ENCODE measurements around the gene MYG1.
"Not testable (repeated sequence)": the region's sequence is repeated elsewhere in the genome, so short reads cannot be mapped to it uniquely, and the experiment has no call there.

Gene MYG1

DNA sequence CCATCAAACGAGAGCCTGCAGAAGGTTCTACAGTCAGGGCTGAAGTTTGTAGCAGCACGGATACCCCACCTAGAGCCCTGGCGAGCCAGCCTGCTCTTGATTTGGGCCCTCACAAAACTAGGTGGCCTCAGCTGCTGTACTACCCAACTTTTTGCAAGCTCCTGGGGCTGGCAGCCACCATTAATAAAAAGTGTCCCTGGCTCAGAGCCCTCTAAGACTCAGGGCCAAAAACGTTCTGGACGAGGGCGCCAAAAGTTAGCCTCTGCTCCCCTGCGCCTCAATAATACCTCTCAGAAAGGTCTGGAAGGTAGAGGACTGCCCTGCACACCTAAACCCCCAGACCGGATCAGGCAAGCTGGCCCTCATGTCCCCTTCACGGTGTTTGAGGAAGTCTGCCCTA, 13.0 kb upstream of the MYG1 start:
- DNase-seq (ENCODE audit: low read depth, low spot score) = no peak

DNA sequence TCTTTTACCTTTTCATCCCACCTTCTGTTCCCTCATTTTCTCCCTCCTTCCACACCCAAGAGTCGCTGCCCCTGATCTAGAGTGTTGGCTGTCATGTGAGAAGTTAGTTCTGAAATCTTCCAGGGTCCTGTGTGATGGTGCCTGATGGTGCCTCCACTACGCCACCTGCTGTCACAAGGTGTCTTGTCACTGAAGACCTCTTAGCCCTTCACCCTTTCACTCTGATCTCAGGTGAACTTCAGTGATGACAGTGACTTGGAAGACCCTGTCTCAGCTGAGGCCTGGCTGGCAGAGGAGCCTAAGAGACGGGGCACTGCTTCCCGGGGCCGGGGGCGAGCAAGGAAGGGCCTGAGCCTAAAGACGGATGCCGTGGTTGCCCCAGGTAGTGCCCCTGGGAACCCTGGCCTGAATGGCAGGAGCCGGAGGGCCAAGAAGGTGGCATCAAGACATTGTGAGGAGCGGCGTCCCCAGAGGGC, 11.7 kb upstream of the MYG1 start:
- peak; percentile 75 for DNase-seq (ENCODE audit: low read depth, low spot score)

DNA sequence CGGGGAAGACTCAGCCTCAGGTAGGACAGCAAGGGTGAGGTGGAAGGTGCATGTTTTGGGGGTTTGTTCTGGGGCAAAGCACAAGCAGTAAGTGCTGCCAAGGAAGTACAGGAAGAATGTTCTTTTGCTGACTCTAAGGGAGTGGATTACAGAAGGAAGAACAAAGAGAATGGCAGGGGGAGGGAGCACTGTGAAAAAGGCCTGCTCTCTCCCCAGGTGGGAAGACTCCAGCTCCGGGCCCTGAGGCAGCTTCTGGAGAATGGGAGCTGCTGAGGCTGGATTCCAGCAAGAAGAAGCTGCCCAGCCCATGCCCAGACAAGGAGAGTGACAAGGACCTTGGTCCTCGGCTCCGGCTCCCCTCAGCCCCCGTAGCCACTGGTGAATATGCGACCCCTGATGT, 11.2 kb upstream of the MYG1 start:
- DNase-seq (ENCODE audit: low read depth, low spot score) = no peak

DNA sequence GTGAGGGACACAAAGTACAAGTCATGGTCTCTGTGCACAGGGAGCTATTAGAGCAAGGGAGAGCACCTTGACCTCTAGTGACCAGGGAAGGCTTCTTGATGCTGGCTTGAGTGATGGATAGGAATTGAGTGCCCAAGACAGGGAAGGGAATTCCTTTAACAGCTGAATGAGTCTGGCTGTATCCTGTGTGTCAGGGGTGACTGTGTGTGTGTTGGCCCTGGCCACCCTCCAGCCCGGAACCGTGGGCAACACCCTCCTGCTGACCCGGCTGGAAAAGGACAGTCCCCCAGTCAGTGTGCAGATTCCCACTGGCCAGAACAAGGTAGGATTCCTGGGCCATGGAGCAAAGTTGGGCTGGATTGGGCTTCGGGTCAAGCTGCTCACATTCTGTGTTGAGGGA, 9.6 kb upstream of the MYG1 start:
- no peak for DNase-seq (ENCODE audit: low read depth, low spot score)

DNA sequence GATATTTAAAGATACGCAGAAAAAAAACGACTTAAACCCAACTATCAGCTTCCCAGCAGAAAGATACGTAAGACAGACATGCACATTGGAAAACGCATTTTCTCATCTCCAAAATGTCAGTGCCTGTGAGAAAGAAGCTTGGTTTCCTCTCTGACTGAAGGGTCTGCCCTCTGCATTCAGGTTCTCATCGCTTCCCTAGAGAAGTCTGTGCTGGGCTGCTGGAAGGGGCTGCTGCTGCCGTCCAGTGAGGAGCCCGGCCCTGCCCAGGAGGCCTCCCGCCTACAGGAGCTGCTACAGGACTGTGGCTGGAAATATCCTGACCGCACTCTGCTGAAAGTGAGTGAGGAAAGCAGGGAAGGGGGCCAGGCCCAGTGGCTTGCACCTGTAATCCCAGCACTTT, 8.8 kb upstream of the MYG1 start:
- no peak for DNase-seq (ENCODE audit: low read depth, low spot score)

DNA sequence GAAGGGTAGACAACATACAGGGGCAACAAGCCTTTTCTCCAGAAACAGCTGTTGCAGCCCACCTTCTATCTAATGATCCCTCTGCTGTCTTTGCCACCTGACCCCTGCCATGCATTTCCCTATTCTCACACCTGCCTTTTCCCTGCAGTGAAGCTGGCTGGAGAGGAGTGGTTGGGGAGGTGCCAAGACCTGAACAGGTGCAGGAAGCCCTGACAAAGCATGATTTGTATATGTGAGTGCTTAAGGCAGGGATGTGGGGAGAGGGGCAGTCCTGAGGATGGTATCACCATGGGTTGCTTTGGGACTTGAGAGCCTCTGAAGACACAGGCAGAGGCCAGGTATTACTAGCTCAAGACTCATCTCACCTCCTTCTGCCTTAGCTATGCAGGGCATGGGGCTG, 7.1 kb upstream of the MYG1 start:
- no peak for DNase-seq (ENCODE audit: low read depth, low spot score)

DNA sequence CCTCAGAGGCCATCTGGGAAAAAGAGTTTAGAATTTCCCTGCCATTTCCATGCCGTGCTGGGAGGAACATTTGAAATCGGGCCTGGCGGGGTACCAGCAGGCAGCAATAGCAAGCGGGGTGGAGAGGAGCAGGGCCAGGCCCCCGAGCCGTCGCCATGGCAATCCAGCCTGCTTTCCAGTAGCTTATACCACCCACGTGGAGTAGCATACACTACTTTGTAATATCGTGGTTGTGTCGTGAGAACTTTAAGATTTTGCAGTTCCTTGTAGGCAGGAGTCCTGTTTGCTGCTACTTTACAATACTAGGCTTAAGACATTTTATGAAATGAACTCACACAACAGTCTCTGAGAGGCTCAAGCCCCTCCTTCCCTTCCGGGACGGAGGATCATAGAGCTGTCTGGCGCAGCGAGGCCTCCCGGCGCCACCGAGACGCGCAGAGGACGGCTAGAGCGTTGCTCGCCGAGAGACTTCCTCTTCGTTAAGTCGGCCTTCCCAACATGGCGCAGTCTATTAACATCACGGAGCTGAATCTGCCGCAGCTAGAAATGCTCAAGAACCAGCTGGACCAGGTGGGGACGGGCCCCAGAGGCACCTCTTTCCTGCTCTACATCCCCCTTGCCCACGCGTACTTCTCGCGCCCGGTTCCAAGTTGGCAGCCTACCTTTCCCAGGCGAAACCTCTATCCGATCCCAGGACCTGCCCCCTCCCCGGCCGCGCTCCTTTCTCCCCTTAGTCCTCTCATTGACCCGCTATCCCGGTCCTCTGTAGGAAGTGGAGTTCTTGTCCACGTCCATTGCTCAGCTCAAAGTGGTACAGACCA, 4.2 kb upstream of the MYG1 start, which contains the start of gene PFDN5:
TSS of gene PFDN5 (plus strand) at position 473 of the 821 bp plus-strand sequence. CDS start at position 499, 26 bp downstream.
- DNase-seq (ENCODE audit: low read depth, low spot score) = peak; percentile 96

DNA sequence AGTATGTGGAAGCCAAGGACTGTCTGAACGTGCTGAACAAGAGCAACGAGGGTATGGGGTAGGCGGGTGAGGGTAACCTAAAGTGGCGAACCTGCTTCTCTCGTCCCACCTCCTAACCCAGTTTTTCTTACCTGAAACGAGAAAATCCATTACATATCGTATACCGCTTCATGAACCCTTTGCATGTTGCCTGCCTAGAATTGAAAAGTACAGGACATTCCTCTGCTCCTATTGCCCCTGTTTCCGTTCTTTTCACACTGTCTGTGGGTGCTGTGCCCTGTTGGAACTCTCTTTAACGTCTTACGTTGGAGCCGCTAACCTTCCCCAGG, 3.6 kb upstream of the MYG1 start:
- DNase-seq (ENCODE audit: low read depth, low spot score) = no peak

DNA sequence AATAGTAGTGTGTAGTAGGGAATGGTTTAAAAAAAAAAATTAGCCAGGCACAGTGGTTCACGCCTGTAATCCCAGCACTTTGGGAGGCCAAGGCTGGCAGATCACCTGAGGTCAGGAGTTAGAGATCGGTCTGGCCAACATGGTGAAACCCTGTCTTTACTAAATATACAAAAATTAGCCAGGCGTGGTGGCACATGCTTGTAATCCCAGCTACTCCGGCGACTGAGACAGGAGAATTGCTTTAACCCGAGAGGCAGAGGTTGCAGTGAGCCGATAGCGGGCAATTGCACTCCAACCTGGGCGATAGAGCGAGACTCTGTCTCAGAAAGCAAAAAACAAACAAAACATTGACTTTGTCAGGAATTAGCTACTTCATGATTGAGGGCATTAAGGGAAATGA, 2.4 kb upstream of the MYG1 start:
- DNase-seq (ENCODE audit: low read depth, low spot score) = not testable (repeated sequence)

DNA sequence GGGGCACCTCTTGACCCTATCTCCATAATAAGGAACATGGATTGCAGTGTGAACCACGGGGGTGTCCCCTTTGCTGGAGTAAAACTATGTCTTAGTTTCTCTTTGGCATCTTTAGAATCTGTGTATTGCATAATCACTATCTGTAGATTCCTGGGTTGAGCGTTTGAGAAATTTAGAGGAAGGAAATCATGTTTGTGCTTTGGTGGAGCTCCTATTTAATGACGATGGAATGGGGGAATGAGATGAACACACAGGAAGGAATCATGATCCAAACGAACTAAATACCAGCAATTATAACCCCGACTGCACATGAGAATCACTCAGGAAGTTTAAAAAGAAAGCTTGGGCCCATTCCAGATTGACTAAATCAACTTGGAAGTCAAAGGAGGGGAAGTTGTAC, 1.3 kb upstream of the MYG1 start:
- DNase-seq (ENCODE audit: low read depth, low spot score) = peak; percentile 19

DNA sequence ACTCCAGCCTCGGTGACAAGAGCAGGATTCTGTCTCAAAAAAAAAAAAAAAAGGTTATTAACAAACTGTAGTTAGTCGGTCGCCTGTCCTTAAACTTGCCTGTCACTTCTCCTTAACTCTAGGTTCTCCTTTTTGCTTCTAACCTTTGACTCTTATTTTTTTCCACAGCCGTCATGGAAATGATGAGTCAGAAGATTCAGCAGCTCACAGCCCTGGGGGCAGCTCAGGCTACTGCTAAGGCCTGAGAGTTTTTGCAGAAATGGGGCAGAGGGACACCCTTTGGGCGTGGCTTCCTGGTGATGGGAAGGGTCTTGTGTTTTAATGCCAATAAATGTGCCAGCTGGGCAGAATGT, 418 bp upstream of the MYG1 start:
- peak; percentile 49 for DNase-seq (ENCODE audit: low read depth, low spot score)

DNA sequence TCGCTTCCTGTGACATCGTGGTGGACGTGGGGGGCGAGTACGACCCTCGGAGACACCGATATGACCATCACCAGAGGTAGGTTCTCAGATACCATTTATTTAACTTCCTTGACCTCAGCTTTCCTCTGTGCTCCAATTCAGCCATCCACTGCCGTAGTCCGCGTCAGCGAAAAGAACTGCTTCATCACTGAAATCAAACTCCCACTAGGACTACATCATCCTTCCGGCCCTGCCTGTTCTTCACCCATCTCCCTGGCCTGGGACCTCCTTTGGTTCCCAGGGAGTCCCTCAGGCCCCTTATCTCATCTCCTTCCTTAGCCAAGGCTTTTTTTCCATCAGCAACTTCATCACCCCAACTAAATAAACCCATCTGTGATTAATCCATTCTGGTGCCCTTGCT, 692 bp downstream of the MYG1 start:
- DNase-seq (ENCODE audit: low read depth, low spot score) = peak; percentile 32

DNA sequence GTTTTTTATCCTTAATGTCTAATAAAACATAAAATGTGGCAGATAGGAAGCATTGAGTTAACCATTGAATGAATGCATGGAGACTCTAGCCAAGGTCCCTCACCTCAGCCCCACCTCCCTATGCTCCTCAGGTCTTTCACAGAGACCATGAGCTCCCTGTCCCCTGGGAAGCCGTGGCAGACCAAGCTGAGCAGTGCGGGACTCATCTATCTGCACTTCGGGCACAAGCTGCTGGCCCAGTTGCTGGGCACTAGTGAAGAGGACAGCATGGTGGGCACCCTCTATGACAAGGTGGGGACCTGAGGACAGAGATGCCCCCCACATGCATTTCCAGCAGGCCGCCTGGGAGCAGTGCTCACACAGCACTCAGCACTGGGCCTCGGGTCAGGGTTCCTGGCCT, 3.4 kb downstream of the MYG1 start:
- DNase-seq (ENCODE audit: low read depth, low spot score) = no peak

DNA sequence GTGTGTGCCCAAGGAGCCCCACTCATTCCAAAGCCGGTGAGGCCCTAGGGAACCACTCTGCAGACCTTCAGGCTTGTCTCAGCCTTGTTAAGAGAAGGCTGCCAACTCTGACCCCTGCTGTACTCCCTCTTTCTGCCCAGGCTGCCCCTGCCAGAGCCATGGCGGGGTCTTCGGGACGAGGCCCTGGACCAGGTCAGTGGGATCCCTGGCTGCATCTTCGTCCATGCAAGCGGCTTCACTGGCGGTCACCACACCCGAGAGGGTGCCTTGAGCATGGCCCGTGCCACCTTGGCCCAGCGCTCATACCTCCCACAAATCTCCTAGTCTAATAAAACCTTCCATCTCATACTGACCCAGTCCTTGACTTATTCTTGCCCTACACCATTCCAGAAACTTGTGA, 7.3 kb downstream of the MYG1 start:
- DNase-seq (ENCODE audit: low read depth, low spot score) = no peak

DNA sequence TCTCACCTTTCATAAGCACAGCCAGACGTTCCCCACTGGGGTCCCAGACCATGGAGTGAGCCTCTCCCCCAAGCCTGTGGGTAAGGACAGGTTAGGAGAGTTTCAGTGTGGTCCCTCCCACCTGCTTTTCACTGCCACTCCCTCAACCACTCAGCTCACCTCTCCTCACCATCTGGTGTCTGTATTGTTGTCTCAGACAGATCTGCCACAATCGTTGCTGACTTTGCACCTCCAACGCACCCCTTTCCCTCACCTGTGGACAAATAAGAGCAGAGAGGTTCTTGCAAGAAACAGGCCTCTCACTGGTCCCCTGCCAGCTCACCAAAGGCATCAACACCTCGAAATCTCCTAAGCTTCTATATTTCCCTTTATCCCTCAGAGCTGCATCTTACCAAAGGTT, 8.8 kb downstream of the MYG1 start:
- no peak for DNase-seq (ENCODE audit: low read depth, low spot score)

DNA sequence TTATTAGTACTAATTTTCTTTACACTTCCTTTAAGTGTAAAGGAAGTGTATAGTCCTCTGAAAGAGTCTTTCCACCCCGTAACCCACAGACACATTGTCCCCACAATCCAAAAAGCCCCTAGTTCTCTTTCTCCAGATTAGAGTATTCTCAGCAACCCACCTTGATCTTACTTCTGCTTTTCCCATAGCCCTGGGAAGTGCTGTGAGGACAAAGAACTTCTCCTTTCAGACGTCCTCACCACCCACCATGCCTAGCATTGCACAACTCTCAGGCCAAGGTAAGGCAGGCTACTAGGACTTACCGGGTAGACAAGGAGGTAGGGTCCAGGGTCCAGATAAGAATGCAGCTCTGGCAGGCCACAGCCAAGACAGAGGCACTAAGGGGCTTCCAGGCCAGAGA, 14.5 kb downstream of the MYG1 start:
- no peak for DNase-seq (ENCODE audit: low read depth, low spot score)

DNA sequence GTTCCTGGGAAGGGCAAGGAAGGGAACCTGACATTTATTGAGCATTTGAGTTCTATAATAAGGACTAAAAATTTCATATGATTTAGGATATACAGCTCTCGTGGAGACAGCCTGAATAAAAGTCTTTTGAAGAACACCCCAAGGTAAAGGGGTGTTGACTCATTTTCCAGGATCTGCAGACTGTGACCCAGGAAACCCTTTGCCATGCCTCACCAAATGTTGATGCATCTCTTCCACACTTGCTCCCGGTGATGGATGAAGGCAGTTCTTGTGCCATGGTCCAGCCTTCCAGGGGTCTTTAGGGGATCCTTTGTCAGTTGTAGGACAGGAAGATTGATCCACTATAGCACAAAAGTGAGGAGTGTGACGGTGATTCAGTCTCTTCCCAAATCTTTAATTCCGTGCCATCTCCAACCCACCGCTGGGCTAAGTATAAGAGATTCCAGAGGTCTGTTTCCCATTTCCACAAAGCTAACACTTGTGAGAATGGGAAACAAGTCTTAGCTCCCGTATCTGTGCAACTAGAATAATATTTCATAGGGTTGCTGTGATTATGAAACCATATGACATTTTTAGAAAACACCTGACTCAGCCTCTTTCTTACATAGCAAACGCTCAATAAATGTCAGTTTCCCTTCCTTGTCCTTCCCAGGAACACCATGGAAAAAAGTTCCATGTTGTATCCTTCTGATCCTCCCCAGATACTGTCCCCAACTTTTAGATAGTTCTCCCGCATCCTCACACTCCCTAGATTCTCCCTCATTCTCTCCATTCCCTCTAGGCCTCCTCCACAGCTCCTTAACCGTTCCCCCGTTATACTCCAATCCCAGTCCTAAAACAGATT, 21.1 kb downstream of the MYG1 start:
- no peak for DNase-seq (ENCODE audit: low read depth, low spot score)

DNA sequence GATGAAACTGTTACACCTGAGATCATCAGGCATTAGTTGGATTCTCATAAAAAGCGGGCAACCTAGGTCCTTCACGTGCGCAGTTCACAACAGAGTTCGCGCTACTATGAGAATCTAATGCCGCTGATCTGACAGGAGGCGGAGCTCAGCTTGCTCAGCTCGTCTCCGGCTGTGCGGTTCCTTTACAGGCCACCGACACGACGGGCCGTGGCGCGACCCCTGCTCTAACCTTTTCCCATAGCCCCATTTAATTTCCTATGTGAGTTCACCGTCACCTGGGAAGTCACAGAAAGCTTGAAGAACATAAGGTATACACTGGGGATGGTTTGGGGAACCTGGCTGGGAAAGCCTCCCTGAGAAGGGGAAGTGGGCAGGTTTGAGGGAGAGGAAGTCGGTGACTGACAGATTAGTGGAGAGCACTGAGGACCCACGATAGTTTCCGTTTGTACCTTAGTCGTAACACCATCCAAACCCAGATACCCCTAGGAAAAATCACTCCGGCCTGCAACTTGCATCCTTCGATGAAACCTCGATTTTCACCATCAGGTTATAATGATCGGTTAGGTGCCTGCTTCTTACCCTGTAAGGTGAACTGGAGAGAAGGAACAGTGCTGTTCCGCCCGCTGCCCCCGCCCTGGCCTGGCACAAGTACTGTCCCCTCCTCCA, 24.8 kb downstream of the MYG1 start:
- DNase-seq (ENCODE audit: low read depth, low spot score) = no peak

DNA sequence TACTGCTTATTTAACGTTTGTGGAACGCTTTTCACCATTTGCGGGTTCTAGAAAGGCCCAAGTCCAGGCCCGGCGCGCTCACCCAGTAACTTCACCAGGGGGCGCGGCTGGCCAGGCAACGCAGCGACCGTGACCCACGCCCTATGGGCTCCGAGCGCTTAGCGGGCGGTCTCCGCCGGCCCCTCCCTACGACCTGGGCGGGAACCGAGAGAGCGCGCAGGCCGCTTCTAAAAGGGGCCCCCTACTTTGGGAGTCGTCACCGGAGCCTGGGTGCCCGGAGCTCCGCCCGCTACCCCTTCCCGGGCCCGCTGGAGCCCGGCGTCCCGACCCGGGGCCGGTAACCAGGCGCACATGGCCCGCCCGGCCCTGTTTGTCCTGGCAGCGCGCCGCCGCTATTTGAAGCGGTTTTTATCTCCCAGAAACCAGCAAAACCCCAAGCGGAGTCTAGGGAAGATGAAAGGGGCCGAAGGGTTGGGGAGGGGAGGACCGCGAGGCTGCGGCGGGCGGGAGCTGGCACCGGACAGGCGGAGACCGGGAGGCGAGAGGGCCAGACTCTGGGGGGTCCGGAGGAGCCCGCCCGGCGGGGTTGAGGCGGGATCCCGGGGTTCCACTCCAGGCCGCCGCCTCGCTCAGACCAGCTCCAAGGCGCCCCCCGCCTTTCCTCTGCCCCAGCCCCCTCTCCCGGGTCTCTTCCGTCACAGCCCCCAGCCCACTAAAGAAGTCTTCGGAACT, 25.4 kb downstream of the MYG1 start:
- DNase-seq (ENCODE audit: low read depth, low spot score) = peak; percentile 95

DNA sequence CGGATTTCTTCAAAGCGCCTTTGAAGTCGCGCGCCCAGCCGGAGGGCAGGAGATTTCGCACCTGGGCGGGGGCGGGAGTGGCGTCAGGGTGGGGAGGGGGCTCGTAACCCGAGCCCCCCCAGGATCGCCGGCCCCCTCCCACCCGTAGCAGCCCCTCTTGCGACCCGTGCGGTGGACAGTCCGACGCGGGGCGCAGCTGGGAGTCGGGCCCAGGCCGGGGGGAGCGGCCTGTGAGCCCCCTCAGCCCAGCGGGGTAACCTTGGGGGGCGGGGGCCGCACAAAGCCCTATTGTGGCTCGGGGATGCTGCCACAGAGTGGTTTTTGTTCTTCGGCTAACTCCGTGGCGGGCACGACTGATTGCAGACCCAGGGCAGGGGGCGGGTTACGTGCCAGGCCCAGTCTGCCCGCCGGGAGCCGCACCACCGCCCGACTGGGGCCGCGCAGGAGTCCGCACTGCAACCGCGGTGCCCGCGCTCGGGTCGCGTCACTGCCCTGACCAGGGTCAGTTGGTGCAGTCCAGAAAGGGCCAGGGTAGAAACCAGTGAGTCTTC, 26.1 kb downstream of the MYG1 start:
- DNase-seq (ENCODE audit: low read depth, low spot score) = peak; percentile 56

DNA sequence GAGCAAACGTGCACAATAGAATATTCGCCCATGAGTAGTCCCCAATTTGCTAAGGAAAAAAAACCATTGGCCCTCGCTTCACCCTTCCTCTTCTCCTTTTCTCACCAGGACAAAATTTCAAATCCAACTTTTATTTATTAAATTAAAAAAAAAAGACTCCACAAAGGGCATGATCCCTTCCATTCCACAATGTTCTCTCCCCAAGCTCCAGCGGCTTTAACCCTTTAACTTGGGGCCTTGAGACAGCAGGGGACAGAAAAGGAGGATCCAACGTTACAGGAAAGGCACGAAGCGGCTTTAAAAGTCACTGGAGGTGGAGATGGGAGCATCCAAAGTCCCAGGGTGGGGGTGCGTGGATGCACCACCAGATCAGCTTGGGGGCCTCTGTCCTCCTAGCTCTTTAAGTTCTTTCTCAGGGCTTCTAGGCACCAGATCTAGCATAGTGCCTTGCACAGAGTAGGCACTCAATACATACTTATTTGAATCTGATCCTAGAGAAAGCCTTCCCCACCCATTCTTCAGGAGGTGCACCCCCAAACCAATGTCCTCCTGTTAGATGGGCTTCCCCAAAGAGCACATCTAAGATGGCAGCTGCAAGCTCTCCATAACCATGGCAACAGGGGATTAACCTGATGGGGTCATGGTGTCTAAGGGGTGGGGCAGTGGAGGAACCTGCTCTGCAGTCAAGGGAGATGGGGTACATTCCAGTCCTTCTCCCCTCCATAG, 27.1 kb downstream of the MYG1 start:
- no peak for DNase-seq (ENCODE audit: low read depth, low spot score)
